Pancreas (tissue), 10 donors: Measurements from ENCODE around the gene PMFBP1. TPM values are rescaled to one million over a fixed set of nuclear protein-coding genes. Genes with fewer than 3 reads are reported as not detected.

Experiments
- ATAC-seq, 4 donors: fragments of 200-7000 bp; cut with Tn5 transposase; one replicate each; pipeline versions ENCODE4 v1.8.0 to v1.9.1; 2020; ENCODE audit warnings: mild to moderate bottlenecking in 4 of 4, moderate library complexity in 4 of 4
- DNase-seq, 6 donors: peaks; one replicate each; pipeline ENCODE4 v3.0.0-alpha.2; 2020
- FAIRE-seq: peaks from 2 replicates; lab custom pipeline; 2012; peaks lifted over from hg19 to GRCh38; lab: Jason Lieb, UNC
- H3K27ac ChIP-seq, 4 donors: fragments of 200-600 bp; sonication (generic); 1 replicate in 3 of 4; 2 replicates in 1 of 4; pipeline versions ENCODE4 v1.5.0 to v1.8.0; 2020
- H3K27me3 ChIP-seq, 4 donors: fragments of 200-600 bp; one replicate each; pipeline ENCODE4 v1.8.0; 2021
- H3K36me3 ChIP-seq, 3 donors: fragments of 200-600 bp; sonication (generic) in 1 of 3; one replicate each; pipeline versions ENCODE4 v1.5.0 to v1.8.0; 2020 to 2021
- H3K4me1 ChIP-seq, 3 donors: fragments of 200-600 bp; one replicate each; pipeline ENCODE4 v1.8.0; 2021
- H3K4me3 ChIP-seq, 4 donors: fragments of 200-600 bp; sonication (generic) in 2 of 4; one replicate each; pipeline versions ENCODE4 v1.5.0 to v1.8.0; 2020 to 2021
- H3K9me3 ChIP-seq, 4 donors: fragments of 200-600 bp; one replicate each; pipeline ENCODE4 v1.8.0; 2021
- CTCF ChIP-seq, 4 donors: fragments of 200-600 bp; sonication (generic) in 3 of 4; IDR thresholded peaks; one replicate each; pipeline versions ENCODE4 v1.5.0 to v1.8.0; 2021; ENCODE audit warnings: antibody characterized with exemption in 4 of 4
- WGBS, 2 donors: extraction: QIAGEN DNeasy Blood & Tissue Kit; methylation state at CpG; one replicate each; pipeline ENCODE4 v1.1.7; 2013; 5-methylcytosine and 5-hydroxymethylcytosine counted together
- intact Hi-C, 3 donors: fragments of 100-400 bp; cut with DNase I; formaldehyde crosslinking; loops; one replicate each; pipeline versions ENCODE4 v1.11.1 to v1.14.2; 2022
- polyA plus RNA-seq, 2 donors: library from polyadenylated mRNA; stranded (reverse); fragments of 200-250 nt; gene quantifications; one replicate each; pipeline ENCODE4 v1.2.3, GENCODE V29; 2013
- total RNA-seq, 6 donors: library from RNA; stranded (reverse); fragmentation: NEBNext Ultra II Directional in 4 of 6; extraction: Animal tissue kit (Norgen Biotek cat#: 25700) in 4 of 6; gene quantifications; one replicate each; pipeline versions ENCODE4 v1.2.1 to v1.2.4, GENCODE V29; 2021 to 2023
- donor health status: healthy with polysubstance abuse.
- donor health status: DM: no; HTN: no; CAD: no; lungs with moderate emphysema.
- donor health status: DM: no; HTN: no; CAD: no.
- donor health status: control.
- donor health status: control.
- donor health status: Bipolar disorder and iron deficiency.
- donor health status: DM: yes; HTN: yes; CAD: no.
- donor health status: DM: no; HTN: no; CAD: no.
- donor health status: DM: no; HTN: no; CAD: no.
- donor health status: DM: yes; HTN: yes; CAD: no.

The PMFBP1 gene
- total and polyA plus RNA-seq, 8 donors = 1.8 to 6.6 (median 2.7) TPM

- Histone ChIP-seq H3K27me3 (no peaks in the 10 kb centered on the region), H3K36me3 (no peaks in the 10 kb centered on the region), H3K27ac (no peak overlapping the region), H3K9me3 (no peaks in the 10 kb centered on the region), H3K4me1 (no peaks in the 10 kb centered on the region), H3K4me3 (no peak overlapping the region)
- FAIRE-seq (no peak), DNase-seq (no peak), ATAC-seq (no peak)
- WGBS, 2 donors = 72 to 74% methylated on average over 6 of the region's 6 CpGs
- no peak for TF ChIP-seq CTCF (IDR thresholded peaks at IDR 0.05)
- intact Hi-C loops = no loop called here
Observed at GRCh38 chr16:72166954-72167561, 4.9 kb downstream of the PMFBP1 start.

- no peaks in the 10 kb centered on the region for H3K36me3 ChIP-seq
- DNase-seq (no peak), FAIRE-seq (no peak), ATAC-seq (no peak)
- no peak overlapping the region for H3K4me3 ChIP-seq
- no peaks in the 10 kb centered on the region for H3K27me3 ChIP-seq
- H3K9me3 ChIP-seq = no peaks in the 10 kb centered on the region
- WGBS, 2 donors = 83 to 95% methylated on average over 2 of the region's 2 CpGs
- H3K27ac ChIP-seq = no peak overlapping the region
- TF ChIP-seq CTCF (IDR thresholded peaks at IDR 0.05) = no peak
- intact Hi-C loops = no loop called here
- no peaks in the 10 kb centered on the region for H3K4me1 ChIP-seq
Observed at GRCh38 chr16:72166151-72166550, 5.8 kb downstream of the PMFBP1 start.

GRCh38 chr16:72164691-72165090, 7.3 kb downstream of the PMFBP1 start:
- no peaks in the 10 kb centered on the region for H3K4me1 ChIP-seq
- no peaks in the 10 kb centered on the region for H3K9me3 ChIP-seq
- intact Hi-C loops = no loop called here
- no peaks in the 10 kb centered on the region for H3K36me3 ChIP-seq
- ATAC-seq (peak in 1 of 4 donors; percentile 12), DNase-seq (no peak), FAIRE-seq (no peak)
- H3K27ac ChIP-seq = no peak overlapping the region
- TF ChIP-seq CTCF (IDR thresholded peaks at IDR 0.05) = no peak
- H3K4me3 ChIP-seq = no peak overlapping the region
- 64 to 76% methylated on average over 5 of the region's 5 CpGs for WGBS, 2 donors
- H3K27me3 ChIP-seq = no peaks in the 10 kb centered on the region

- H3K4me1 ChIP-seq = no peaks in the 10 kb centered on the region
- no peak for TF ChIP-seq CTCF (IDR thresholded peaks at IDR 0.05)
- DNase-seq (no peak), FAIRE-seq (no peak), ATAC-seq (peak in 1 of 4 donors; percentile 39)
- H3K27me3 ChIP-seq = no peaks in the 10 kb centered on the region
- intact Hi-C loops = no loop called here
- H3K9me3 ChIP-seq = no peaks in the 10 kb centered on the region
- 85 to 90% methylated on average over 6 of the region's 6 CpGs for WGBS, 2 donors
- no peaks in the 10 kb centered on the region for H3K36me3 ChIP-seq
- no peak overlapping the region for H3K27ac ChIP-seq
- H3K4me3 ChIP-seq = no peak overlapping the region
Observed at GRCh38 chr16:72162105-72162692, 9.8 kb downstream of the PMFBP1 start.

DNA sequence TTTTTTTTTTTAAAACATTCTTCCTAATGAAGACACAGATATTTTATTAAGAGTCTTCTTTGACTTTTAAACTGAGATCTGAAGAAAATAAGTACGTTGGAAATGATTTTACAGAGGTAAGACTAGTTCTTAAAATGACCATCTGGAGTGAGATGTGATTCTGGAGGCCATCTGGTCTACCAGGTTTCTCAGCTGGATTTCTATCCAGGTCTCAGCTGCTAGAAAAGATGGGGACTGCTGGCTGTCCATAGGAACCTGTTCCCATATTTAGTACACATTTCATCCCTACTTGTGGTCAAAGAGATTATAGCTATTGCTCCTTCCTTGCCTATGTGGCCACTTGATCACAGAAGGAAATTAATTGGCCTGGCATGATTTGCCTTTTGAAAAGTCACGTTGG, 12.2 kb downstream of the PMFBP1 start:
- WGBS, 2 donors = 57 to 62% methylated on average over 2 of the region's 2 CpGs
- FAIRE-seq = no peak

More for the DNA sequence above, 12.2 kb downstream of the PMFBP1 start:
- intact Hi-C loops = no loop called here
- Histone ChIP-seq H3K27ac (no peak overlapping the region), H3K4me3 (no peak overlapping the region), H3K9me3 (no peaks in the 10 kb centered on the region), H3K36me3 (no peaks in the 10 kb centered on the region), H3K4me1 (no peaks in the 10 kb centered on the region), H3K27me3 (no peaks in the 10 kb centered on the region)
- TF ChIP-seq CTCF (IDR thresholded peaks at IDR 0.05) = no peak
- DNase-seq (no peak), ATAC-seq (no peak)
